ENCODE results near the gene HCK. TPM values are rescaled to one million over a fixed set of nuclear protein-coding genes. Genes with fewer than 3 reads are reported as not detected.

HCK gene
- total and polyA plus RNA-seq, 9 of the 15 experiments (the other 6 are each of a cell fraction or from before 2014, with no cell fraction given), result 0.09 to 0.51 (median 0.27) TPM; not detected in 6

DNA sequence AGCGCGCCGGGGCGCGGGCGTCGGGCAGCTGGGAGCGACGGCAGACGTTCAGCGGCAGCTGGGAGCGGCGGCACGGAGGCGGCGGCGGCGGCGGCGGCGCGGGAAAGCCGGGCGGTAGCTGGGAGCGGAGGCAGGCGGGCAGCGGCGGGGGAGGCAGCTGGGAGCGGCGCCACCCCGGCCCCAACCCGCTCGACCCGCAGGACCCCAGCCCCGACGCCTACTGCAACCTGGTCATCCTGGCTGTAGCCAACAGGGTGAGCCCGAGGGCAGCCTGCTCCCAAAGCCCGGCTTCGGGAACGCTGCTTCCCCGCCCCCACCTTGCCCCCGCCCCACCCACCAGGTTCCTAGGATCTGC lies 32.9 kb upstream of the HCK start:
- TF ChIP-seq STAT5B (CRISPR knock-in tag; IDR thresholded peaks at IDR 0.05) (no peak), TBL1XR1 (IDR thresholded peaks at IDR 0.05; ENCODE audit: low read length in 2 of 2) (no peak), HMG20B (CRISPR knock-in tag; IDR thresholded peaks at IDR 0.05) (no peak), NFXL1 (CRISPR knock-in tag; IDR thresholded peaks at IDR 0.05) (no peak)
- TF ChIP-seq, protein P1, sequence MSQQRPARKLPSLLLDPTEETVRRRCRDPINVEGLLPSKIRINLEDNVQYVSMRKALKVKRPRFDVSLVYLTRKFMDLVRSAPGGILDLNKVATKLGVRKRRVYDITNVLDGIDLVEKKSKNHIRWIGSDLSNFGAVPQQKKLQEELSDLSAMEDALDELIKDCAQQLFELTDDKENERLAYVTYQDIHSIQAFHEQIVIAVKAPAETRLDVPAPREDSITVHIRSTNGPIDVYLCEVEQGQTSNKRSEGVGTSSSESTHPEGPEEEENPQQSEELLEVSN (IDR thresholded peaks at IDR 0.05; ENCODE audit: borderline replicate concordance in 1 of 2, extremely low read depth in 1 of 2, insufficient read depth in 1 of 2, insufficient read length in 1 of 2, low read depth in 1 of 2, low read length in 1 of 2, poor library complexity in 1 of 2, severe bottlenecking in 1 of 2), result peak in 1 of 2 experiments; percentile 59
- TF ChIP-seq, protein P2, sequence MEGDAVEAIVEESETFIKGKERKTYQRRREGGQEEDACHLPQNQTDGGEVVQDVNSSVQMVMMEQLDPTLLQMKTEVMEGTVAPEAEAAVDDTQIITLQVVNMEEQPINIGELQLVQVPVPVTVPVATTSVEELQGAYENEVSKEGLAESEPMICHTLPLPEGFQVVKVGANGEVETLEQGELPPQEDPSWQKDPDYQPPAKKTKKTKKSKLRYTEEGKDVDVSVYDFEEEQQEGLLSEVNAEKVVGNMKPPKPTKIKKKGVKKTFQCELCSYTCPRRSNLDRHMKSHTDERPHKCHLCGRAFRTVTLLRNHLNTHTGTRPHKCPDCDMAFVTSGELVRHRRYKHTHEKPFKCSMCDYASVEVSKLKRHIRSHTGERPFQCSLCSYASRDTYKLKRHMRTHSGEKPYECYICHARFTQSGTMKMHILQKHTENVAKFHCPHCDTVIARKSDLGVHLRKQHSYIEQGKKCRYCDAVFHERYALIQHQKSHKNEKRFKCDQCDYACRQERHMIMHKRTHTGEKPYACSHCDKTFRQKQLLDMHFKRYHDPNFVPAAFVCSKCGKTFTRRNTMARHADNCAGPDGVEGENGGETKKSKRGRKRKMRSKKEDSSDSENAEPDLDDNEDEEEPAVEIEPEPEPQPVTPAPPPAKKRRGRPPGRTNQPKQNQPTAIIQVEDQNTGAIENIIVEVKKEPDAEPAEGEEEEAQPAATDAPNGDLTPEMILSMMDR (IDR thresholded peaks at IDR 0.05 in 2 of 3, conservative IDR thresholded peaks at IDR 0.05 in 1 of 3; ENCODE audit: insufficient read depth in 2 of 3, low read depth in 1 of 3, low read length in 3 of 3), result 0 out of 6 replicates have a peak, but pooled peaks of 1 of the 3 experiments have one; percentile 10
- H3K36me3 ChIP-seq (ENCODE audit: control insufficient read depth, insufficient read depth, low read length), result no peaks in the 10 kb centered on the region
- H3K27ac ChIP-seq (ENCODE audit: extremely low read depth, low read depth, low read length), result no peak overlapping the region
- POLR2A ChIA-PET, result no interaction called here
- H4K20me1 ChIP-seq (replicated peaks; ENCODE audit: control insufficient read depth, insufficient read depth, low read length), result 0 out of 2 replicates have a peak, but pooled peaks cover 11% of the 10 kb centered on the region
- no TSS peak for BruUV-seq (replicated peaks)
- H3K4me1 ChIP-seq (replicated peaks in 1 of 2; ENCODE audit: control insufficient read depth in 2 of 2, insufficient read depth in 2 of 2, low read length in 2 of 2), result peaks cover 6 to 19% of the 10 kb centered on the region in 2 experiments; a peak in 4 of 5 replicates
- CTCF ChIA-PET (ENCODE audit: low intra/inter-chr PET ratio), result no interaction called here
- no peaks in the 10 kb centered on the region for H3K9me3 ChIP-seq (replicated peaks; ENCODE audit: control insufficient read depth, insufficient read depth, low read depth, low read length)
- ATAC-seq (peak; percentile 5; the same call in 1 of the 3 replicates), FAIRE-seq (no peak), DNase-seq (ENCODE audit: extremely low read depth in 1 of 4, low spot score in 3 of 4) (peak; percentile 16 to 68 (median 52))
- H3K9ac ChIP-seq (ENCODE audit: insufficient read depth in 1 of 2, low read depth in 2 of 2, low read length in 2 of 2), result peak overlapping the region in 1 of 2 experiments; percentile 70; a peak in 1 of 4 replicates
- H3K79me2 ChIP-seq (ENCODE audit: control insufficient read depth, insufficient read depth, low read length), result no peaks in the 10 kb centered on the region
- H3K9me1 ChIP-seq (ENCODE audit: control insufficient read depth, insufficient read depth, low read length), result no peaks in the 10 kb centered on the region
- no peak overlapping the region for H2AFZ ChIP-seq (ENCODE audit: low read depth, low read length)
- H3K27me3 ChIP-seq (ENCODE audit: control insufficient read depth in 2 of 2, insufficient read depth in 2 of 2, low read length in 2 of 2), result peaks cover 27 to 62% of the 10 kb centered on the region in 2 experiments
- 0% methylated on average over 3 of the region's 42 CpGs for WGBS (ENCODE audit: insufficient coverage, low coverage, missing lambda C conversion rate)
- peak overlapping the region; percentile 52; the same call in 1 of the 2 replicates for H3K4me2 ChIP-seq (ENCODE audit: insufficient read depth, low read length)
- in situ Hi-C loops (cut with MboI) (no loop called here), intact Hi-C loops (cut with micrococcal nuclease) (loop anchor here (5.0 kb wide), 1 partner anchor 67 kb away; the partner anchor contains the start of gene PDRG1)
- H3K4me3 ChIP-seq, result peak overlapping the region; percentile 50

Data from K562 (cell line).